ENCODE data around the gene SEMA4C.

The SEMA4C gene

DNA sequence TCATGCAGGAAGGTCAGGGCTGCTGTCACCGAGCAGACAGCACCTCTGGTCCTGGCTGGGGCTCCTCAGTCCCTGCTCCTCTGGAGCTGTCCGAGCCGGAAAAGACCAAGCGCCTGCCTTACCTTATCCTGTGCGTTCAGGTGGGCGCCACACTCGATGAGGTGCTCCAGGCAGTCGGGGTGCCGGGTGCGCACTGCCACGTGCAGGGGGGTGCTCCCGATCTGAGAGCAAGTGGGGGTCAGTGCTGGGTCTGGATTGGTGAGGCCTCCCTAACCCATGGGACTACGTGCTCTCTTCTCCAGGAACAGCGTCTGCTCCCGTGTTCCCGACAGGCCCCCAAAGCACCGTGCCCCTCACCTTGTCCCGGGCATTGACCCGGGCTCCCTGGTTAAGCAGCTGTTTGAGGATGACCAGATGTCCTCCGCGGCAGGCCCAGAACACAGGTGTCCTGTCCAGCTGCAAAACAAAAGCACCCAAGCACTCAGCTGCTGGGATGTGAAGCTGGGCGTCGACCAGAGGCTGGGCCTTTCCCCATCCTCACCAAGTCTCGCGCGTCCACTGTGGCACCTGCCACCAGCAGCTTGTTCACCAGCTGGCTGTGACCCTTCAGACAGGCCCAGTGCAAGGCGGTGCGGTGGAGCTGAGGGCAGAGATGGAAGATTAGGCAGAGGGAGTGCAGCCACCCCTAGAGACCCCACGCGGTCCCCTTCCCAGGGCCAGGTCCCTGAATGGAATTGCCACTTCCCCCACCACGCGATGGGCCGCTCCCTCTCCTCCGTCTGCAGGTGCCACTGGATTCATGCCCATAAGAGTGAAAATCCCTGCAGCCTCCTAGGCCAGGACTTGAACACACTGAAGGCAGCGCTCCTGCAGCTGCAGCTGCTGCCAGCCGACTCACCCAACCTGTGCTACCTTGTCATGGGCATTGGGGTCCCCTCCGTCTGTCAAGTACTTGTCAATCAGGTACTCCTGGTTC, 29.7 kb downstream of the SEMA4C start:
- no peak for DNase-seq

DNA sequence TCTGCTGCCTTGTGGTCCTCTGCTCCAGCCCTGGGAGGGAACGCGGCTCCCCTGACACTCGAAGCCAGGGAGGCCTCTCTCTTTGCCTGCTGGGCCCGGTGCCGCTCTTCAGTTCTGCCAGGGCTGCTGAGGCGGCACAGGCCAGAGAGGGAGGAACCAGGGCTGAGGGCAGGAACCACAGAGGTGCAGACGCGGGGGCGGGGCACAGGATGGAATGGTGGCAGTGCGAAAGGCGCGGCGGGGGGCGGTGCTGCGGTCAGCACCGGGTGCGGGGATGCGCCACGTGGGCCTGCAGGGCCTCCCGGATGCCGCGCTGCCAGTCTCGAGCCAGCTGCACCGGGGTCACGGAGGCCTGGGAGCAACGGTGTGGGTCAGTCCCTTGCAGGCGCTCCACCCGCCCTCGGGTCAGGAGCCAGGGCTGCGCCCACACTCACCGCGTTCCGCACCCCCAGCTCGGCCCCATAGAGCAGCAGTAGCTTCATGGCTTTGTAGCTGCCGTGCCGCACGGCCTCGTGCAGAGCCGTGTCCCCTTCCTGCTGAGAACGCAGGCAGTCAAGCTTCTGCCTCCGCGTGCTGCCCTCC, 30.5 kb downstream of the SEMA4C start:
- peak; percentile 84 for DNase-seq

DNA sequence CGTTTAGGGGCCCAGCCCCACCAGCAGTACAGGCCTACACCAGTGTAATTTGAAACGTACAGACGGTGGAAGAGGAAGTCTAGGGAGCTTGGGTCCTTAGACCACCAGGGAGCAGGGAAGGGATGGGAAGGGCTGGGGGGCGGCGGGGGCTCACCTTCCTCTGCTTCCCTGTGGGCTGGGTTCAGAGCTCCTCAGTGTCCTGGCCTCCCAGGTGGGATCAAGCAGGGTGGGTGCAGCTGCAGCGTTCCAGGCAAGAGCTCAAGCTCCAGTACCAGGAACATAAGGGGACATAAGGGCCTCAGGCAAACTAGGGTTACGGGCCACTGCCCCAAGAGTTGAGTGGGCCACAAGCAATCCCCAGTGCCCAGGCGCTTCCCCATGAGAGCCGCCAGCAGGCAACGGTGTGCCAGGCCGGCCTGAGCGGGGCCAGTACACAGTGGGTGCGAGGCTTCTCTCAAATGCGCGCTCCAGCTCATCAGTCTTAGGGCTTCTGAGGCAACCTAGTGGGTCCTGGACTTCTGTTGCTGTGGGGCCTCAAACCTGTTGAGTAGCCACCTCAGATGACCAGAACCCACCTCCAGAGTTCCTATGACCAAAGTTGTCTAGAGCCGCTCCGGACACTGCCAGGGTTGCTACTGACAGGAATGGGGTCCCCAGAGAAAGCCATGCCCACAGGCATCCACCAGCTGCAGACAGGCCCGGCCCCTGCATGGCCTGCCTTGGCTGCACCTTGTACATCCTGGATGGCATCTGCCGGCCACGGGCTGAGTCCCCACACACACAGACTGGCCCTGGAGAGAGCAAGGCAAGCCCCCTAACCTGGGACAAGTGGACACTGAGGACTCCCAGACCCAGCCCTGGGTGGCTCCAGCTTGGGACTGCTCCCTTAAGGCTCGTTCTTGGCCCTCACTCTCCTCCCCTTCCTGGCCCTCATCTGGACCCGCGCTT, 31.3 kb downstream of the SEMA4C start:
- no peak for DNase-seq

DNA sequence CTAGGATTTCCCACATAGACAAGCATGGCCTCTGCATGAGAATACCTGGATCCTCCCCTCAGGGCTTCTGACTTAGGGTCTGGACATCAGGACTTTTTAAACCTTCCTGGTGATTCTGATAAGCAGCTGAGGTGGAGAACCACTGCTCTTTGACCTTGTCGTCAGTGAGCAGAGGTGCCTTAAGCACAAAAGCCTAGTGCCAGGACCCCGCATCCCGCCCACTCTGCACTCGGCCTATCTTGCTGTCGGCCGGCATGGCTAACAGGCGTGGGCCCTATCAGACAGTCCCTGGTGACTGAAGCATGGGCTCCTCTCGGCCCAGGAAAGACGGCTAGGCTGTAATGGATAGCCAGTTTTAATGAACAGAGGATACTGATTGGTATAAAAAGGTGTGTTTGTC, 32.3 kb downstream of the SEMA4C start:
- DNase-seq, result no peak

DNA sequence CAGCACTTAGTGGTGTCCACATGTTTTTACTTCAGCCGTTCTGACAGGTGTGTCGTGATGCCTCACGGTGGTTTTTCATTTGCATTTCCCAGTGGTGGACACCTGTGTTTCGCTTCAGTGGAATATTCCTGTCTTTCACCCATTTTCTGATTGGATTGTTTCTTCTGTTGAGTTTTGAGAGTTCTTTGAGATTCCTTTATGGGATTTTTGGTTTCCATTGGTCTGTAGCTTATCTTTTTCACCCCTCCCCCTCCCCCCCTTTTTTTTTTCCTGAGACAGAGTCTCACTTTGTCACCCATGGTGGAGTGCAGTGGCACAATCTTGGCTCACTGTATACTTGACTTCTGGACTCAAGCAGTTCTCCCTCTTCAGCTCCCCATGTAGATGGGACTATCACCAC, 34.0 kb downstream of the SEMA4C start:
- no peak for DNase-seq

DNA sequence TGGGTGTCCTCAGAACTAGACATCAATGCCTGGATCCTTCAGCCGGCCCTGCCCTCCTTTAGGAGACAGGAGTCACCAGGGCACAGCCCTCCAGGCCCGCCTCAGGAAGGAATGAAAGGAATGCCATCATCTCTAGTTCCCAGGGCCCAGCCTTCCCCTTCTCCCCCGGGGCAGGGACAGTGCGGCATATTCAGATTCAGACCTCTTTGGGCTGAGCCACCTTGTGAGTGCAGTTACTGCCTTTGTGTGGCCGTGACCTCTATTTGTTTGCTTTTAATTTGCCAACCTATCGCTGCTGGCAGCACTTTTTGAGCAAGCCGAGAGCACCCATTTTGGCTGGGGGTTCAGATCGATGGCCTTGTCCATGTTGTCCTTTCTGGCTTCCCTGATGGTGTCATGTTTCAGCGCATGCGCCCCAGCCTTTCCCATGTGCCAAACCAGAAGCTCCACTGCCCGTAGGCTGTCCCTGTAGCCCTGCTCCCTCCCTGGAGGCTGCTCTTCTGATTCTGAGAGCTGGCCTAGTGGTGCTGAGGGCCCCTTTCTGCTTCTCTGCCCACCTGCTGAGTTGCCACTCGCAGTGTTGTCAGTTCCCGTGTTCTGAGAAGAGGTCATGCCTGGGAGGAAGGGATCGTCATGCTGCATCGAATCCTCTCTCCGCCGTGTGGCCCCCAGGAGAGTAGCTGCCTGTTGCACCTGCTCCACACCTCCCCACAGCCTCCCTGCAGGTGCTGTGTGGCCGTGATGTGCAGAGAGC, 36.9 kb downstream of the SEMA4C start:
- DNase-seq, result no peak

DNA sequence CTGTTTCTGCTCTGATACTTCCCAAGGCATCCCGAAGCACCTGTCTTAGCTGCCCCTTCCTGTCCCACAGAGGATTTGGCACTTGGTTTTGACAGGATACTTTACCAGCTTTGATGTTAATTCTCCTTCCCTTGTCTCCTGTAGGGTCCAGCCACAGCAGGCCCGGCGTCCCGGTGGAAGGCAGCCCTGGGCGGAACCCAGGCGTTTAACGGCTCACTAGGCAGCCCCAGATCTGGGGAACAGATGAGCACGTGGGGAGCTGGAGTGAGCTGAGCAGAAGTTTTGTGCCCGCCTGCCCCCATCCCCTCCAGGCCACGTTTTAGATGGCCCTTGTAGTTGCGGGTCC, 37.5 kb downstream of the SEMA4C start:
- DNase-seq, result no peak

GRCh38 chr2:96831679-96832078, 38.2 kb downstream of the SEMA4C start:
- no peak for DNase-seq

- no peak for DNase-seq
These were observed 39.8 kb downstream of the SEMA4C start for GRCh38 chr2:96830044-96830562.

GRCh38 chr2:96828874-96829273, 41.0 kb downstream of the SEMA4C start:
- DNase-seq, result no peak

DNA sequence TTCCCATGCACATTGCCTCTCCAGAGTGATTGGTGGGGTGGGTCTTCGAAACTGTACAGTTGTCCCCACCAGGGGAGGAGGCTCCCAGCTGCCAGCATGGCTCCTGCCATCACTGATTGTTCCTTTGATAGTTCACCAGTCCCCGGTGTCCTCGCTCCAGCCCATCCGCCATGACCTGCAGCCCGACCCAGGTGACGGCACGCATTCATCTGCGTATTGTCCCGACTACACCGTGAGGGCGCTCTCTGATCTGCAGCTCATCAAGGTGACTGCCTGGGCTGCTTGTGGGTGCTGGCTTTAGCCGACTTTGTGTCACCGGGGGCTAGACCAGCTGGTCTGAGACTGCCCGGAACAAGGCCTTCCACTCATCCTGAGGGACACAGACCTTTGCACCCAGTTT, 41.4 kb downstream of the SEMA4C start:
- no peak for DNase-seq

DNA sequence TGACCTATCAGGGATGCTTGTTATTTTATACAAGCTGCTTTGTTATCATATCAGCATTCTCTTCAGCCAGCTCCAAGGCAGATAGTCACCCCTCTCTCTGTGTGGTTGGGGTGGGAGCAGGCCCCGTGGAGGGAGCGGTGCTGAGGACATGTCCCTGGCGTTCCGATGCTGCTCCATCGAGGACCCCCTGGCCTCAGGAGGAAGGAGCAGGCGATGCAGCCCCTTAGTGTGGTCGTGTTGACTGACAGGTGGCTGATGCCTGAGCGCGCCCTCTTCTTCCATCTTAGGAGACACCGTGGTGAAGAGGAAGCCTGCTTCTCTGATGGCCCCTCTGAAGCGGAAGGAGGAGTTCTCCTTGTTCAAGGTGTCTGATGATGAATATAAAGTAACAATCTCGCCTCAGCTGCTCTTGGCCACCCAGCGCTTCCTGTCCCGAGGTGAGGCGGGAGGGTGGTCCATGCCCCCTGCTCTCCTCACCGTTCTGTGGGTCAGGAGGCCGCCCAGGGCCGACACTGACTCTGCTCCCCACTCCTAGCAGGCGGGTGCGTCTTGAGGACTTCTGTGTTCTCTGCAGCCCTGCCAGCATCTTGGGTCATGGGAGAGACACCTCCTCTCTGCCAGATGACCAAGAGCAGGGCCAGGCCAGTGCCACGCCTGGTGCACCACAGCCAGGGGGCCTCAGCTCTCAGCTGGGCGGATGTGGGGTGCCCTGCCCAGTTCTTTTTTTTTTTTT, 43.2 kb downstream of the SEMA4C start:
- DNase-seq, result no peak

- DNase-seq, result no peak
These were observed 44.8 kb downstream of the SEMA4C start for GRCh38 chr2:96825057-96825456.

DNA sequence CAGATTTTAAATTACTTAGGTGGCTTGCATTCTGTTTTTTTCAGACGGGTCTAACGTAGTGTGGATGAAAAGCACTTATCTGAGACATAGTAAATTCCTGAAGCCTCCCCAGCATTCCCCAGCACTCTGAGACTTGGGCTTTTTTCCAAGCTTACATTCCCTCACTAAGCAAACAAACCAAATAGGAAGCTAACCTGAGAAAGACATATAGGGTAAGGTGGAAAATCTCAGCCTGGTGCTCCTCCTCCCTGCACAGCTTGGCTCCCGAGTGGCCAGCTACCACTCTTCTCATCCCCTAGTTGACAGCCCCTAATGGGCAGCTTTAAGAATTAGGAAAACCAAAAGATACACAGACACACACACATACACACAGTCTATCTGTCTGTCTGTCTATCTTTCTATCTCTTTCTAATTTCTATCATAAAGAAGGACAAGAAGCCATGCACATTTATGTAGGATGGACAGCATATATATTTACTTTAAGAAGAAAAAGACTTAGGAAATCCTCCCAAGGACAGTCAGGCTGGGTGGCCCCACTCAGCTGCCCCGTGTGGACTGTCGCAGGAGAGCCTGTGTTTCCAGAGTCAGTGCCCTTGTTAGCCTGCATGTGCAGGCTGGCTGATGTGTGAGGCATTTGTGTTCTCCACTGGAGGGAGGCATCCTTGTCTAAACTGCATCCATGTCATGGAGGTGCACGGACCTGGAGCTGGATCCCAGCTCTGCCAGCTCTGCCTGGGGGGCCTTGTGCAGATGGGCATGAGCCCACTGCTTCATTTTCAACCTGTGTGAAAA, 45.6 kb downstream of the SEMA4C start:
- DNase-seq, result no peak

- no peak for DNase-seq
These were observed 46.7 kb downstream of the SEMA4C start for GRCh38 chr2:96823198-96823597.

GRCh38 chr2:96822786-96823185, 47.1 kb downstream of the SEMA4C start:
- DNase-seq, result no peak

DNA sequence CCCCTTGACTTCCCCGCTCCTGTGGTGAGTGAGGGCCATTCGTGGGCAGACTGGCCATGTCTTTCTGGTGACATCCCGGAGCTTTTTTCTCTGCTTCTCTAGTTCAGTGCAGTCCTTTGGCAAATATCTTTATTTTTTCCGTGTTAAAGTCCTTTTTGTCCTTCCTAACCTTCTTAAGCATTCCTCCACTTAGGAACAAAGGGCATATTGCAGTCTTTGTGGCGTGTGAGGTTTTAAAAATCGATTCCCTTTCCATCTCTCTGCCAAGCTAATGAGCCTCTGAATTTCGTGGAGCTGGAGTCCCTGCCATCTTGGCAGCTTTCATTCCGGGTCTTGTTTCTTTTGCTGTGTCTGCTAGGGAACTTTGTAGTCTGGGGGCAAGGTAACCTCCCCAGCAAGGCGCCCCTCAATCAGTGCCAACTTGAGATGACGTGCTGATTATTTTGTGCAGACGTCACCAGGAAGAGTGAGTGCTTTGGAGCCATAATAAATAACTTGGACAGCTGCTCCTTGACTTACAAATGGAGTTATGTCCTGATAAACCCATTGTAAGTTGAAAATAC, 48.7 kb downstream of the SEMA4C start:
- DNase-seq, result no peak

DNA sequence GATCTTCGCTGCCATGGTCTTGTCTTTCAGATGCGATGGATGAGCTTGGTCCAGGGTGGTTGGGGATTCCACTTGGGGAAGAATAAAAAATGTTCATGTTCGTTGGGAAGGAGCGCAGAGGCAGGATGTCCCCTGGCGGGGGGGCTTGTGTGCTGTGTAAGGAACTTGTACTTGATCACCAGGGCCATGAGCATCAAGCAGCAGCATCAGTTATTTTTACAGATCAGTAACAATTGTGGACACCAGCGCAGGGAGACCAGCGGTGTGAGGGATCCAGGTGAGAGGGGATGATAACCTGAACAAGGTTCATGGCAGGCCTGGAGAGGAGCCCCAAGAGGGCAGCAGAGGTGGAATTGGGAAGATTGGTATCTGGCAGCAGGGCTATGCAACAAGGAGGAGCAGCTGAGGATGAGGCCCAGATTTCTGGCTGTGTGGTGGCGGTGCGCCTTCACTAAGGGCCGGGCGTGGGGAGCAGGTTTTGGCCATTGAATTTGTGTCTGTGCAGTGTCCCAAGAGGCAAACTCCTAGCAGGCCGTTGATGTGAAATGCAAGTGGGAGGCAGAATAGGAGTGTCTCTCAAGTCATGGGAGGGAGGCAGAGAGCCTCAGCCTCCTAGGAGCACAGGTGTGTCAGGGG, 49.9 kb downstream of the SEMA4C start:
- DNase-seq, result no peak

- no peak for DNase-seq
These were observed 50.6 kb downstream of the SEMA4C start for GRCh38 chr2:96819128-96819875.

Data from CD4-positive, alpha-beta T cell treated with Interleukin-10 for 1 hour (primary cell).